CD4-positive, alpha-beta T cell treated with Interleukin-6 at 100 ng/mL for 8 hours (primary cell): ENCODE data around the gene DACT2.
"Not testable (repeated sequence)": the region's sequence is repeated elsewhere in the genome, so short reads cannot be mapped to it uniquely, and the experiment has no call there.

Experiments used
- DNase-seq: peaks from one replicate; pipeline ENCODE4 v3.0.0-alpha.2; 2020; ENCODE audit warnings: mixed read lengths, low spot score

Gene DACT2

GRCh38 chr6:168303982-168304751, 15.4 kb downstream of the DACT2 start:
- DNase-seq = no peak

- DNase-seq = no peak
Measured at GRCh38 chr6:168302534-168302933, 17.0 kb downstream of the DACT2 start.

- no peak for DNase-seq
Measured at GRCh38 chr6:168301648-168302398, 17.8 kb downstream of the DACT2 start.

GRCh38 chr6:168300975-168301647, 18.5 kb downstream of the DACT2 start:
- DNase-seq = no peak

- DNase-seq = no peak
Measured at GRCh38 chr6:168299541-168300511, 19.8 kb downstream of the DACT2 start.

DNA sequence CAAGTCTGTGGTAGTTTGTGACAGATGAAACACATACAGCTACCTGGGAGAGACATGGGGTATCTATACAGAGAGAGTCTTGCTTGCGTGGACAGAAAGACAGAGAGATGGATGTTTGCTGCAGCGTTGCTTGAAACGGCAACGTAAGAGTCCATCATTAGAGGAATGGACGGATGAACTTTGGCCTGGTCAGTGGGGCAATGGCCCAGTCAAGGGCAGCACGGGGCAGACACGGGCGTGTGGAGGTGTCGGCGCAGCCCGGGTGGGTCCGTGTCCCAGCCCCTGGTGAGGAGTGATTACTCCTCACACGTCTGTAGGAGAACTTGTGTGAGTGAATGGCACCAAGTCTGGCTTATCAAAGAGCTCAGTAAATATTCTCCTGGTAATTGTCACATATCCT, 21.9 kb downstream of the DACT2 start:
- DNase-seq = no peak

GRCh38 chr6:168294901-168295300, 24.7 kb downstream of the DACT2 start:
- DNase-seq = no peak

DNA sequence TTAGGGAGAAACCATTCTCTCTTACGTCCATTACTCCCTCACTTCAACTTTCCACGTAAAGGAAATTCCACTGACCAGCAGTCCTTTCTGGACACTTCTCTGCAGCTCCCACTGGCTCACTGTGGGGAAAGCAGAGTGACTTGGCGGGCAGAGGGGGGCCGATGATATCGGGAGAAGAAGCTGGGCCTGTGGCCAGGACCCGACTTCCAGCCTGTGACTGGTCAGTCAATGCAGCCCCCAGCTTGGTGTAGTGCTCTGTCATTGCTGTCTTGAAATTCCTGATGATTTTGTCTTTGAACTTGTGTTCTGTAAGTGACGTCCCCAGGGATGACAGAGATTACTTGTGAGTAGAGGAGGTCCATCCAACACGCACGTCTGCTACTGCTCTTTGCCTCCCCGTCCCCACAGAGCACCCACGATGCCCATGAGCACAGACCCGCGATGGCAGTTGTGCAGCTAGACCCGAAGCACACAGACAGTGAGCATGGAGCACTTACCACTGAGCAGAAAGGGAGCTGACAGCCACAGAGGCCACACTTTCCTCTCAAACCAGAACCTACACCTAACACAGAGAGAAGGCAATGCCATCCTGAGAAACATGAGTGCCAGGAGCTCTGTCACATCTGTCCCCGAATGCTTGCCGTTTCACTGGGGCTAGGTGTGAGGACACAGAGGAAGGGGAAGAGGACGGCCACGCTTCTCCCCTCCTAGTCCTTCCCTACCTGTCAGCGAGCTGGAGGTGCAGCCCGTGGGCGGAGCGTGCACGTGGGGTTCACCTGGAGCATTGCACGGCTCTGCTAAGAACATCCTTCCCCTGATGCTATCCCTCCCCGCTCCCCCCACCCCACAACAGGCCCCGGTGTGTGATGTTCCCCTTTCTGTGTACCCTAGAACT, 25.7 kb downstream of the DACT2 start:
- no peak for DNase-seq

DNA sequence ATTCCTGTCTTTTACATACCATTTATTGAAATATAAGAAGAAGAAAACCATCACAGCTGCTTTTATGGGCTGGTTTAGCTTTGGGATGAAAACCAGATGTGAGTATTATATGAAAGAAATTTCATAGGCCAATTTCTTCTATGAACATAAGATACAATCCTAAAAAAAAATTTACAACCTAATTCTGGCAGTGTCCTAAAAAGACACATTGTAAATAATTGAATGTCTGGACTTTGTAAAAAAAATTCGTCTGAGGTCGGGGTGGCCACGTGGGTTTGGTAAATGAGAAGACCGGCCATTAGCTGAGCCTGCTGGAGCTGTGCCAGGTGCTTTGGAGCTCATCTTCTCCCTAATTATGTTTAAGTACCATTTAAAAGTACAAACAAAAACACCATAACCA, 26.8 kb downstream of the DACT2 start:
- DNase-seq = no peak

DNA sequence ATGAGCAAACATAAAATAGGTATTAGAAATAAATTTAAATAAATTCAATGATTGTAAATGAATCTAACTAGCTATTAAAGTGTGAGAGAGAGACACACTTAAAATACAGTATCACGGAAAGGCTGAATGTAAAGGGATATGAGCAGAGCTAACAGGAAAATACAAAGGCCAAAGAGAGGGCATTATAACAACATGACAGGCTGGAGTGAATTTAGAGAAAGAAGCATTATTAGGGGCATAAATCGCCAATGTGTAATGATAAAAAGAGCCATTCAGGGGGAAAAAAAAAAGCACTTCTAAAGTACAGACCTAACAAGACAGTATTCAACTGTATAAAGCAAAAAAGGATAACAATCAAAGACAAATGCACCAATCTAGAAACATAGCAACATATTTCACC, 28.1 kb downstream of the DACT2 start:
- no peak for DNase-seq

- DNase-seq = no peak
Measured at GRCh38 chr6:168290095-168290494, 29.5 kb downstream of the DACT2 start.

GRCh38 chr6:168289571-168289962, 30.0 kb downstream of the DACT2 start:
- no peak for DNase-seq

GRCh38 chr6:168288781-168289570, 30.6 kb downstream of the DACT2 start:
- no peak for DNase-seq

GRCh38 chr6:168287460-168287859, 32.1 kb downstream of the DACT2 start:
- not testable (repeated sequence) for DNase-seq

- not testable (repeated sequence) for DNase-seq
Measured at GRCh38 chr6:168286771-168287446, 32.7 kb downstream of the DACT2 start.

- DNase-seq = no peak
Measured at GRCh38 chr6:168286116-168286515, 33.5 kb downstream of the DACT2 start.

DNA sequence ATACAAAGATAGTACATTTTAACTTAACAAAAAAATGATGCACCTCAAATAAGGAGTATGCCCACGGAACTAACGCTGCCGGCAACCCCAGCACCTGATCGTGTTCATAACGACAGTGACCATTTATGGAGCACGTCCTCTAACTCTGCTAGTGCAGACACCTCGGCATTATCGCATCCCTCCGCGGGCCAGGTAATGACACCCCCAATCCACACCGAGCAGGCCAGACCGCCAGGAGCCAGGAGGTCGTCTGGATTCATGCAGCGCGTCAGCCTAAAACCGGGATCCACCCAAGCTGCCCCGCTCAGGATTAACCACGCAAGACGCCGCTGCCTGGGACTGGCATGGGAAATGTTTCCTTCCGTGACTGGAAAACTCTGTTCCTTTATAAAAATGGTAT, 34.1 kb downstream of the DACT2 start:
- DNase-seq = no peak

DNA sequence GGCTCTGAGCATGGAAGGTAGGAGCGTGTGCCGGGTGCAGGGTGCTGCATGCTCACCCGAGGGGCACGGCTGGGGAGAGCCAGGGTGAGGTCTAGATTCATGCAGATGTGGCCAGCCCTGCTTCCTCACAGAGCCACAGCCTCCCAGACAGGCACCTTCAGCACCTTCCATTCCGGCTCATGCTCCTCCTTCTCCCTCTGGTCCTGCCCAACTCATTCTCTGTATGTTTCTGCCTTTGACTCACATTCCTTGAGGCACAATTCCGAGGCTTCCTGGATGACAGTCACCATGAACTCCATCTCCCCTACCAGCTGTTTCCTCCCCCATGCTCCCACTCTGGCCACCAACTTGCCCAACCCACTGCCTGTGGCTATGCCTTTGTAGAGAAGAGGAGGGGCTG, 35.4 kb downstream of the DACT2 start:
- no peak for DNase-seq

- no peak for DNase-seq
Measured at GRCh38 chr6:168283686-168284025, 35.9 kb downstream of the DACT2 start.
